ENCODE data around the gene RNFT2. TPM values are rescaled to one million over a fixed set of nuclear protein-coding genes. Genes with fewer than 3 reads are reported as not detected.
"Not testable (repeated sequence)": the region's sequence is repeated elsewhere in the genome, so short reads cannot be mapped to it uniquely, and the experiment has no call there.

The RNFT2 gene
- total RNA-seq, 4 donors from 2014 or later, result 0.31 to 0.54 TPM; not detected in 2

GRCh38 chr12:116736962-116737773, 947 bp upstream of the RNFT2 start:
- Histone ChIP-seq H3K27ac (peak overlapping the region in 3 of 4 donors; percentile 82 to 90 (median 84)), H3K9me3 (no peaks in the 10 kb centered on the region), H3K4me3 (peak overlapping the region; percentile 79 to 91), H3K4me1 (peaks cover 0 to 22% (median 10%) of the 10 kb centered on the region in 3 donors), H3K36me3 (peaks cover 0 to 27% of the 10 kb centered on the region in 2 donors), H3K27me3 (no peaks in the 10 kb centered on the region)
- WGBS, 2 donors (ENCODE audit: low coverage in 1 of 2), result 0% methylated on average over 3 to 11 of the region's 24 CpGs
- no peak for ATAC-seq
- no peak for TF ChIP-seq POLR2A (IDR thresholded peaks at IDR 0.05)
- TF ChIP-seq EP300 (IDR thresholded peaks at IDR 0.05), result no peak
- no peak for TF ChIP-seq CTCF (IDR thresholded peaks at IDR 0.05)
- no peak for TF ChIP-seq POLR2AphosphoS5 (IDR thresholded peaks at IDR 0.05)

DNA sequence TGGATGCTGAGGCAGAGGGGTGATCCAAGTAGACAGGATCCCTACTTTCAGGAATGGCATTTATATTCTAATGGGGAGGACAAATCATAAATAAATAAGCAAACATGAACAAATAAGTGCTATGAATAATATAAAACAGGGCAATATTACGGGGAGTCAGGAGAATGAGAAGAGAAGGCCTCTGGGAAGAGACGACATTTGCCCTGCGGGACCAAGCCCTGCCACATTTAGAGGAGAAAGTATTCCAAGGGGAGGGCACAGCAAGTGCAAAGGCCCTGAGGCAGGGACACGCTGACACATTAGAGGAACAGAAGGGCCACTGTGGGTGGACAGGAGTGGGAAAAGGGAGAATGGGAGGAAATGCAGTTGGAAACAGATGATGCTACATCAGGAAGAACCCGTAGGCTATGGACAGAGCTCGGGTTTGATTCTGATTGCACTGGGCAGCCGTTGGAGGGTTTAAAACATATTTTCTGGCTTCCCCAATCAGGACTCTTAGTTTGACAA, 1.3 kb downstream of the RNFT2 start:
- H3K9me3 ChIP-seq, result no peaks in the 10 kb centered on the region
- TF ChIP-seq EP300 (IDR thresholded peaks at IDR 0.05) (no peak), CTCF (IDR thresholded peaks at IDR 0.05) (no peak), POLR2AphosphoS5 (IDR thresholded peaks at IDR 0.05) (no peak), POLR2A (IDR thresholded peaks at IDR 0.05) (no peak)
- H3K4me3 ChIP-seq, result no peak overlapping the region
- WGBS, 2 donors (ENCODE audit: low coverage in 1 of 2), result 86 to 90% methylated on average over 6 to 7 of the region's 7 CpGs
- no peaks in the 10 kb centered on the region for H3K27me3 ChIP-seq
- H3K36me3 ChIP-seq, result peaks cover 0 to 8% of the 10 kb centered on the region in 2 donors
- ATAC-seq, result no peak
- no peak overlapping the region for H3K27ac ChIP-seq
- peaks cover 0 to 21% (median 10%) of the 10 kb centered on the region in 3 donors for H3K4me1 ChIP-seq

DNA sequence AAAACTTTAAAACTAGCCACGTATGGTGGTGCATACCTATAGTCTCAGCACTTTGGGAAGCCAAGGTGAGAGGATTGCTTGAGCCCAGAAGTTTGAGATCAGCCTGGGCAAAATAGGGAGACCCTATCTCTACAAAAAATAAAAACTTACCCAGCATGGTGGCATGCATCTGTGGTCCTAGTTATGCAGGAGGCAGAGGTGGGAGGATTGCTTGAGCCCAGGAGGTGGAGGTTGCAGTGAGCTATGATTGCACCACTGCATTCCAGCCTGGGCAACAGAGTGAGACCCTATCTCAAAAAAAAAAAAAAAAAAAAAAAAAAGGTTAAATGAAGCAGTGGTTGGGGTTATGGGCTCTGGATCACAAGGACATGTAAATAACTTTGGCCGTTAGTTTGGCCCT, 4.7 kb downstream of the RNFT2 start:
- 70% methylated on average over 2 of the region's 2 CpGs; no CpG with 5 or more reads in 1 of the 2 donors for WGBS, 2 donors (ENCODE audit: low coverage in 1 of 2)
- not testable (repeated sequence) for H3K9me3 ChIP-seq, H3K36me3 ChIP-seq, H3K4me1 ChIP-seq, H3K27ac ChIP-seq, H3K27me3 ChIP-seq, ATAC-seq, H3K4me3 ChIP-seq

GRCh38 chr12:116744766-116745165, 6.7 kb downstream of the RNFT2 start:
- no peaks in the 10 kb centered on the region for H3K27me3 ChIP-seq
- H3K27ac ChIP-seq, result no peak overlapping the region
- TF ChIP-seq CTCF (IDR thresholded peaks at IDR 0.05) (no peak), EP300 (IDR thresholded peaks at IDR 0.05) (no peak)
- no peaks in the 10 kb centered on the region for H3K4me1 ChIP-seq
- H3K4me3 ChIP-seq, result no peak overlapping the region
- H3K9me3 ChIP-seq, result no peaks in the 10 kb centered on the region
- no peaks in the 10 kb centered on the region for H3K36me3 ChIP-seq
- 40% methylated on average over 1 of the region's 3 CpGs; no CpG with 5 or more reads in 1 of the 2 donors for WGBS, 2 donors (ENCODE audit: low coverage in 1 of 2)
- no peak for ATAC-seq

DNA sequence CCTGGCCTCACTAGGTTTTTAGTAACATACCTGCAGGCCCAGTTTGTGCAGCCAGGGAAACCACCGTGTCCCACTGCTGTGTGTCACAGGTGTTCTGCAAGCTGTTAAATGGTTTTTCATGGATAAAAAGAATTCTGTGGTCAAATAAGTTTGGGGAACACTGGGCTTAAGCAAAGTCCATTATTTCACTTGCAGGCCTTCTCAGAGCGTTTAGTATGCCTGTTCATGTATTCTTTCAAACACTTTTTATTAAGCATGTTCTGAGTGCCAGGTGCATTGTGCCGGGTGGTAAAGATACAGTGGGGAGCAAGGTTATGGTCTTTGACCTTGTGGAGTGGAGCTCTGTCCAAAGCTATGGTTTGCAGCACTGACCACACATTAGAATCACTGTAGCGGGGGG, 7.4 kb downstream of the RNFT2 start:
- no peaks in the 10 kb centered on the region for H3K9me3 ChIP-seq
- no peaks in the 10 kb centered on the region for H3K27me3 ChIP-seq
- no peaks in the 10 kb centered on the region for H3K4me1 ChIP-seq
- H3K4me3 ChIP-seq, result no peak overlapping the region
- 87 to 91% methylated on average over 2 to 4 of the region's 4 CpGs for WGBS, 2 donors (ENCODE audit: low coverage in 1 of 2)
- TF ChIP-seq CTCF (IDR thresholded peaks at IDR 0.05) (no peak), EP300 (IDR thresholded peaks at IDR 0.05) (no peak), POLR2A (IDR thresholded peaks at IDR 0.05) (no peak)
- H3K36me3 ChIP-seq, result no peaks in the 10 kb centered on the region
- ATAC-seq, result no peak
- no peak overlapping the region for H3K27ac ChIP-seq

Measured in gastroesophageal sphincter (tissue), 4 donors.